ENCODE results near the gene BIK. TPM values are rescaled to one million over a fixed set of nuclear protein-coding genes. Genes with fewer than 3 reads are reported as not detected.

Gene BIK
- total RNA-seq, 1 experiment from 2014 or later: 3.2 TPM

DNA sequence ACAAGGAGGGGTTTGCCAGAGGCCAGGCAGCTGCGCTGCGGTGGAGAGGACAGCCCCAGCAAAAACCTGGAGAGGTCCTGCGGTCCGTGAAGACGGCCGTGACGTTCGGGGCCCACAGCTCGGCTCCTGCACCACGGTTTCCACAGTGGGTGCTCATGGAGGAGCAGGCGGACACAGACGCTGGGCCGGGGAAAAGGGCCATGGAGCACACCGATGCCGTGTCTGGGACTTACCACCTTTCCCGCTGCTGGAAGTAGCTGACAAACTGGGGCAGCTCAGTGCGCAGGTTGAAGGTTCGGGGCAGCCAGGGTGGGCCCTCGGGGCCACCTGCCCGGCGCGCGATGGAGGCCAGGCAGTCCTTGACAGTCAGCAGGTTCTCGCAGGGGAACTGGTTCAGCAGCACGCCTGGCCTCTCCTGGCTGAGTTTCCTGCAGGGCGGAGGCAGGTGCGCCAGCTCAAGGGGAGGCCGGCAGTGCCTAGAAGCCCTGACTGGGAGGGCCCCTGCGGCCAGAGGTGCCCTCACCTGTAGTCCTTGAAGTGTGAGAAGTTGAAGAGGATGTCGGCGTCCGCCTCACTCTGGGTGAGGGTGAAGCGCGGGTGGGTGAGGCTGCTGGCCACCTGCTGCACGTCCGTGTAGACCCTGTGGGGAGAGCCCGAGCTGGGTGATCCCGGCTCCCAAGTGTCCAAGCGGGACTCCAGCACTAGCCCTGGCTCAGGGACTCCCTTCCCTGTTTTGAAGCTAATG is 63.6 kb downstream of the BIK start:
- Mint-ChIP-seq H3K9me3 (no peaks in the 10 kb centered on the region), H3K27me3 (ENCODE audit: low read depth) (no peaks in the 10 kb centered on the region), H3K36me3 (peaks cover 55% of the 10 kb centered on the region), H3K4me3 (no peak overlapping the region), H3K4me1 (no peaks in the 10 kb centered on the region), H3K27ac (no peak overlapping the region)
- ATAC-seq: no peak
- TF ChIP-seq ATF1 (CRISPR knock-in tag; IDR thresholded peaks at IDR 0.05): no peak
- no peak for TF ChIP-seq NR1H2 (CRISPR knock-in tag; IDR thresholded peaks at IDR 0.05)
- TF ChIP-seq, protein P1, sequence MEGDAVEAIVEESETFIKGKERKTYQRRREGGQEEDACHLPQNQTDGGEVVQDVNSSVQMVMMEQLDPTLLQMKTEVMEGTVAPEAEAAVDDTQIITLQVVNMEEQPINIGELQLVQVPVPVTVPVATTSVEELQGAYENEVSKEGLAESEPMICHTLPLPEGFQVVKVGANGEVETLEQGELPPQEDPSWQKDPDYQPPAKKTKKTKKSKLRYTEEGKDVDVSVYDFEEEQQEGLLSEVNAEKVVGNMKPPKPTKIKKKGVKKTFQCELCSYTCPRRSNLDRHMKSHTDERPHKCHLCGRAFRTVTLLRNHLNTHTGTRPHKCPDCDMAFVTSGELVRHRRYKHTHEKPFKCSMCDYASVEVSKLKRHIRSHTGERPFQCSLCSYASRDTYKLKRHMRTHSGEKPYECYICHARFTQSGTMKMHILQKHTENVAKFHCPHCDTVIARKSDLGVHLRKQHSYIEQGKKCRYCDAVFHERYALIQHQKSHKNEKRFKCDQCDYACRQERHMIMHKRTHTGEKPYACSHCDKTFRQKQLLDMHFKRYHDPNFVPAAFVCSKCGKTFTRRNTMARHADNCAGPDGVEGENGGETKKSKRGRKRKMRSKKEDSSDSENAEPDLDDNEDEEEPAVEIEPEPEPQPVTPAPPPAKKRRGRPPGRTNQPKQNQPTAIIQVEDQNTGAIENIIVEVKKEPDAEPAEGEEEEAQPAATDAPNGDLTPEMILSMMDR (IDR thresholded peaks at IDR 0.05): no peak
- no peak for TF ChIP-seq GTF2I (CRISPR knock-in tag; conservative IDR thresholded peaks at IDR 0.05)
- TF ChIP-seq NFYB (CRISPR knock-in tag; conservative IDR thresholded peaks at IDR 0.05; ENCODE audit: low read depth): no peak
- no peak for TF ChIP-seq FOXJ3 (CRISPR knock-in tag; IDR thresholded peaks at IDR 0.05; ENCODE audit: borderline replicate concordance)
- TF ChIP-seq CREM (CRISPR knock-in tag; IDR thresholded peaks at IDR 0.05): no peak
- TF ChIP-seq ETV6 (CRISPR knock-in tag; IDR thresholded peaks at IDR 0.05): no peak
- TF ChIP-seq CBFB (CRISPR knock-in tag; IDR thresholded peaks at IDR 0.05; ENCODE audit: low read depth): no peak
- TF ChIP-seq JAZF1 (CRISPR knock-in tag; IDR thresholded peaks at IDR 0.05): no peak
- no peak for TF ChIP-seq SP1 (CRISPR knock-in tag; conservative IDR thresholded peaks at IDR 0.05)
- DNase-seq (ENCODE audit: low spot score): no peak
- ChIA-PET CTCF (interaction anchor here (1.3 kb wide), 1 partner anchor 14 kb away, joined by 3 read pairs; no protein-coding TSS in a partner anchor), POLR2A (interaction anchor here (0.6 kb wide), 1 partner anchor 24 kb away, joined by 3 read pairs; no protein-coding TSS in a partner anchor)

DNA sequence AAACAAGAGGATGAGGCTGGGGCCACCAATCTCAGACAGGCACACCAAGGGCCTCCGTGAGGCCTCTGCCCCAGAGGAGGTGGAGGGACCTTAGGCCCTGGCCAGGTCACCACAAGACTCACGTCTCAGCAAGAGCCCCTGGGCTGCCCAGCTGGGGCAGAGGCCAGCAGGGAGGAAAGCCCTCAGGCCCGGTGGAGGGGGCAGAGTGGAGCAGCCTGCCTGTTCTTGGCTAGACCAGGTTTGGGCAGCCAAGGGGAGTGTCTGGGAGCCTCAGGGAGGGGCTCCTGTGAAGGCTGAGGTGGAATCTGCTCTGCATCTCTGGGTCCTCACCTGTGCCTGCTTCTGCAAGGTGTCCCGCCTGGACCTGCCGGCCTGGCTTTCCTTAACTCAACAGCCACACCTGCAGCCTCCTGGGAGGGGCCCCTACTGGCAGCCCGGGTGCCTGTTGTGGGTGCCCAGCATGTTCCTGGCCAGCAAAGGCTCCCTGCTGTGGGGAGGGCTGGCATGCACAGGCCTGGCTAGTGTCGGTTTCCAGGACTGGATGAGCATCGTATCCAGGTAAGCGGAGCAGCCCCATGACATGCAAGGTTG is 64.5 kb downstream of the BIK start:
- H3K27me3 Mint-ChIP-seq (ENCODE audit: low read depth): no peaks in the 10 kb centered on the region
- H3K4me1 Mint-ChIP-seq: no peaks in the 10 kb centered on the region
- TF ChIP-seq ZNF671 (CRISPR knock-in tag; IDR thresholded peaks at IDR 0.05) (no peak), ZNF423 (CRISPR knock-in tag; IDR thresholded peaks at IDR 0.05) (0 out of 2 replicates have a peak, but pooled peaks have one; percentile 8)
- DNase-seq (ENCODE audit: low spot score) (no peak), ATAC-seq (no peak)
- ChIA-PET CTCF (interaction anchor here (1.7 kb wide), 1 partner anchor 56 kb away, joined by 4 read pairs; no protein-coding TSS in a partner anchor), POLR2A (interaction anchor here (0.6 kb wide), 1 partner anchor 211 kb away, joined by 4 read pairs; no protein-coding TSS in a partner anchor)
- H3K27ac Mint-ChIP-seq: no peak overlapping the region
- H3K4me3 Mint-ChIP-seq: no peak overlapping the region
- no peaks in the 10 kb centered on the region for H3K9me3 Mint-ChIP-seq
- H3K36me3 Mint-ChIP-seq: peaks cover 57% of the 10 kb centered on the region

DNA sequence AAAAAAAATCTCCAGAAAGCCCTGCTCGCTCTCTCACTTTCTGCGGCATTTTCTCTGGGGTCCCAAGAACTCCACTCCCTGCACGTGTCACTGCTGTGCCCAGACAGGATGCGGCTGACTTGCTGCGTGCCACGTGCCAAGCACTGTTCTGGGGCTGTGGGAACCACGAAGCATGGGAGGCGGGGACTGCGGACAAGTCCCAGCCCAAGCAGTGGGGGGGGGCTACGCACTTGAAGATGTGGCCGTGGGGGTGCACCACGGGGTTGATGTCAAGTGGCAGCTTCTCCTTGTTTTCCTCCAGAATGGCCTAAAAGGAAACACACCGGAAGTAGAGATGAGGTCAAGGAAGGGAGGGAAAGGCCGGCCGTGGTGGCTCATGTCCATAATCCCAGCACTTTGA is 65.5 kb downstream of the BIK start:
- H3K27me3 Mint-ChIP-seq (ENCODE audit: low read depth): no peaks in the 10 kb centered on the region
- ATAC-seq: no peak
- no peaks in the 10 kb centered on the region for H3K9me3 Mint-ChIP-seq
- ChIA-PET CTCF (interaction anchor here (1.1 to 1.7 kb wide), 3 partner anchors 10 to 55 kb away, joined by 3 to 4 read pairs (median 4); no protein-coding TSS in a partner anchor), POLR2A (no interaction called here)
- H3K4me3 Mint-ChIP-seq: no peak overlapping the region
- H3K4me1 Mint-ChIP-seq: no peaks in the 10 kb centered on the region
- no peak for DNase-seq (ENCODE audit: low spot score)
- H3K27ac Mint-ChIP-seq: peak overlapping the region; percentile 36; the same call in 1 of the 2 replicates
- peaks cover 59% of the 10 kb centered on the region for H3K36me3 Mint-ChIP-seq
- TF ChIP-seq, protein P2, sequence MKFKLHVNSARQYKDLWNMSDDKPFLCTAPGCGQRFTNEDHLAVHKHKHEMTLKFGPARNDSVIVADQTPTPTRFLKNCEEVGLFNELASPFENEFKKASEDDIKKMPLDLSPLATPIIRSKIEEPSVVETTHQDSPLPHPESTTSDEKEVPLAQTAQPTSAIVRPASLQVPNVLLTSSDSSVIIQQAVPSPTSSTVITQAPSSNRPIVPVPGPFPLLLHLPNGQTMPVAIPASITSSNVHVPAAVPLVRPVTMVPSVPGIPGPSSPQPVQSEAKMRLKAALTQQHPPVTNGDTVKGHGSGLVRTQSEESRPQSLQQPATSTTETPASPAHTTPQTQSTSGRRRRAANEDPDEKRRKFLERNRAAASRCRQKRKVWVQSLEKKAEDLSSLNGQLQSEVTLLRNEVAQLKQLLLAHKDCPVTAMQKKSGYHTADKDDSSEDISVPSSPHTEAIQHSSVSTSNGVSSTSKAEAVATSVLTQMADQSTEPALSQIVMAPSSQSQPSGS (CRISPR knock-in tag; IDR thresholded peaks at IDR 0.05; ENCODE audit: borderline replicate concordance, low read depth): no peak
- TF ChIP-seq, protein P3, sequence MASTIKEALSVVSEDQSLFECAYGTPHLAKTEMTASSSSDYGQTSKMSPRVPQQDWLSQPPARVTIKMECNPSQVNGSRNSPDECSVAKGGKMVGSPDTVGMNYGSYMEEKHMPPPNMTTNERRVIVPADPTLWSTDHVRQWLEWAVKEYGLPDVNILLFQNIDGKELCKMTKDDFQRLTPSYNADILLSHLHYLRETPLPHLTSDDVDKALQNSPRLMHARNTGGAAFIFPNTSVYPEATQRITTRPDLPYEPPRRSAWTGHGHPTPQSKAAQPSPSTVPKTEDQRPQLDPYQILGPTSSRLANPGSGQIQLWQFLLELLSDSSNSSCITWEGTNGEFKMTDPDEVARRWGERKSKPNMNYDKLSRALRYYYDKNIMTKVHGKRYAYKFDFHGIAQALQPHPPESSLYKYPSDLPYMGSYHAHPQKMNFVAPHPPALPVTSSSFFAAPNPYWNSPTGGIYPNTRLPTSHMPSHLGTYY (CRISPR knock-in tag; IDR thresholded peaks at IDR 0.05): no peak
- TF ChIP-seq, protein P4, sequence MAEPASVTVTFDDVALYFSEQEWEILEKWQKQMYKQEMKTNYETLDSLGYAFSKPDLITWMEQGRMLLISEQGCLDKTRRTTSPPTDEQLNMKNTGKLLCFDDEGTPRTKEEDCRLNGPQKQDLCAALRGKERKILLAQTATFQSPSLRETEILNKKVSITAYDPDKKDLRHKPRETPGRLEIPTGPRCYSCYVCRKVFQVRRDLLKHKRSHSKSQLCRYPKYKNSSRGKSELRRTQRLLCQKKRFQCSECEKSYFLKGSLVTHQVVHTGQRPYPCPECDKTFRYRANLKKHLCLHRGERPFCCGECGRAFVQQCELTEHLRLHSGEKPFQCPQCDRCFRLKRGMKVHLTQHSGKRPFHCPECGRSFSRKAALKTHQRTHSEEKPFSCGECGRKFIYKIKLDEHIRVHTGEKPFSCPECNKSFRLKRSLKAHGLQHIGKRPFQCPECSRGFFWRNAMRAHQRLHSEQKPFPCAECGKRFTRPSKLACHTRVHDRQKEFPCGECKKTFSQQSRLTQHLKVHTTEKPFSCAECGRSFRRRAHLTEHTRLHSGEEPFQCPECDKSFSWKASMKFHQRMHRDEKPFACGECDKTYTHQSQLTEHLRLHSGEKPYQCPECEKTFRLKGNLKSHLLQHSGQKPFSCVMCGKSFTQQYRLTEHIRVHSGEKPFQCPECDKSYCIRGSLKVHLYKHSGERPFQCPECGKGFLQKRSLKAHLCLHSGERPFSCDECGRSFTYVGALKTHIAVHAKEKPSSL (CRISPR knock-in tag; conservative IDR thresholded peaks at IDR 0.05): no peak
- TF ChIP-seq, protein P5, sequence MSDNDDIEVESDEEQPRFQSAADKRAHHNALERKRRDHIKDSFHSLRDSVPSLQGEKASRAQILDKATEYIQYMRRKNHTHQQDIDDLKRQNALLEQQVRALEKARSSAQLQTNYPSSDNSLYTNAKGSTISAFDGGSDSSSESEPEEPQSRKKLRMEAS (CRISPR knock-in tag; IDR thresholded peaks at IDR 0.05): no peak
- TF ChIP-seq, protein P6, sequence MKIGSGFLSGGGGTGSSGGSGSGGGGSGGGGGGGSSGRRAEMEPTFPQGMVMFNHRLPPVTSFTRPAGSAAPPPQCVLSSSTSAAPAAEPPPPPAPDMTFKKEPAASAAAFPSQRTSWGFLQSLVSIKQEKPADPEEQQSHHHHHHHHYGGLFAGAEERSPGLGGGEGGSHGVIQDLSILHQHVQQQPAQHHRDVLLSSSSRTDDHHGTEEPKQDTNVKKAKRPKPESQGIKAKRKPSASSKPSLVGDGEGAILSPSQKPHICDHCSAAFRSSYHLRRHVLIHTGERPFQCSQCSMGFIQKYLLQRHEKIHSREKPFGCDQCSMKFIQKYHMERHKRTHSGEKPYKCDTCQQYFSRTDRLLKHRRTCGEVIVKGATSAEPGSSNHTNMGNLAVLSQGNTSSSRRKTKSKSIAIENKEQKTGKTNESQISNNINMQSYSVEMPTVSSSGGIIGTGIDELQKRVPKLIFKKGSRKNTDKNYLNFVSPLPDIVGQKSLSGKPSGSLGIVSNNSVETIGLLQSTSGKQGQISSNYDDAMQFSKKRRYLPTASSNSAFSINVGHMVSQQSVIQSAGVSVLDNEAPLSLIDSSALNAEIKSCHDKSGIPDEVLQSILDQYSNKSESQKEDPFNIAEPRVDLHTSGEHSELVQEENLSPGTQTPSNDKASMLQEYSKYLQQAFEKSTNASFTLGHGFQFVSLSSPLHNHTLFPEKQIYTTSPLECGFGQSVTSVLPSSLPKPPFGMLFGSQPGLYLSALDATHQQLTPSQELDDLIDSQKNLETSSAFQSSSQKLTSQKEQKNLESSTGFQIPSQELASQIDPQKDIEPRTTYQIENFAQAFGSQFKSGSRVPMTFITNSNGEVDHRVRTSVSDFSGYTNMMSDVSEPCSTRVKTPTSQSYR (CRISPR knock-in tag; IDR thresholded peaks at IDR 0.05): no peak
- TF ChIP-seq NR2C2 (CRISPR knock-in tag; IDR thresholded peaks at IDR 0.05): no peak
- TF ChIP-seq, protein P7, sequence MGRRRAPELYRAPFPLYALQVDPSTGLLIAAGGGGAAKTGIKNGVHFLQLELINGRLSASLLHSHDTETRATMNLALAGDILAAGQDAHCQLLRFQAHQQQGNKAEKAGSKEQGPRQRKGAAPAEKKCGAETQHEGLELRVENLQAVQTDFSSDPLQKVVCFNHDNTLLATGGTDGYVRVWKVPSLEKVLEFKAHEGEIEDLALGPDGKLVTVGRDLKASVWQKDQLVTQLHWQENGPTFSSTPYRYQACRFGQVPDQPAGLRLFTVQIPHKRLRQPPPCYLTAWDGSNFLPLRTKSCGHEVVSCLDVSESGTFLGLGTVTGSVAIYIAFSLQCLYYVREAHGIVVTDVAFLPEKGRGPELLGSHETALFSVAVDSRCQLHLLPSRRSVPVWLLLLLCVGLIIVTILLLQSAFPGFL (CRISPR knock-in tag; IDR thresholded peaks at IDR 0.05; ENCODE audit: borderline replicate concordance): no peak

Measured in WTC11 (cell line).